Activated CD4-positive, alpha-beta memory T cell treated with anti-CD3 and anti-CD28 coated beads for 36 hours (primary cell): ENCODE results near the gene DNAI1. TPM values are rescaled to one million over a fixed set of nuclear protein-coding genes. Genes with fewer than 3 reads are reported as not detected.
"Not testable (repeated sequence)": the region's sequence is repeated elsewhere in the genome, so short reads cannot be mapped to it uniquely, and the experiment has no call there.

ENCODE experiments used
- CTCF ChIA-PET: fragments of 350-600 bp; sonication (Branson Sonifier 250); formaldehyde crosslinking; loops from one replicate; lab custom pipeline; 2021; ENCODE audit warnings: antibody characterized with exemption, inconsistent platforms; lab: Charles Lee
- POLR2A ChIA-PET: fragments of 350-600 bp; sonication (Branson Sonifier 250); formaldehyde crosslinking; loops from one replicate; lab custom pipeline; 2021; ENCODE audit warnings: antibody characterized with exemption; lab: Charles Lee
- DNase-seq: peaks from one replicate; pipeline ENCODE4 v3.0.0-alpha.2; 2020
- H3K27ac Mint-ChIP-seq: one replicate; pipeline ENCODE4 v1.8.0; 2021; ENCODE audit warnings: mixed read lengths
- H3K27me3 Mint-ChIP-seq: one replicate; pipeline ENCODE4 v1.8.0; 2021; ENCODE audit warnings: mixed read lengths
- H3K36me3 Mint-ChIP-seq: one replicate; pipeline ENCODE4 v1.8.0; 2021; ENCODE audit warnings: mixed read lengths
- H3K4me1 Mint-ChIP-seq: one replicate; pipeline ENCODE4 v1.8.0; 2021; ENCODE audit warnings: low read depth, mixed read lengths
- H3K4me3 Mint-ChIP-seq: one replicate; pipeline ENCODE4 v1.8.0; 2021; ENCODE audit warnings: mild to moderate bottlenecking, mixed read lengths
- H3K9me3 Mint-ChIP-seq: one replicate; pipeline ENCODE4 v1.8.0; 2021; ENCODE audit warnings: mixed read lengths
- intact Hi-C: fragments of 100-400 bp; cut with micrococcal nuclease; formaldehyde crosslinking; loops from one replicate; pipeline ENCODE4 v1.15.1; 2023
- total RNA-seq, 2 experiments: library from RNA; stranded (reverse); gene quantifications; one replicate each; pipeline ENCODE4 v1.2.3, GENCODE V29; 2021

Gene DNAI1
- total RNA-seq, 2 experiments from 2014 or later: 0.19 to 0.69 TPM

- DNase-seq: no peak
- Mint-ChIP-seq H3K4me1 (peaks cover 16% of the 10 kb centered on the region), H3K9me3 (no peaks in the 10 kb centered on the region), H3K27ac (no peak overlapping the region), H3K36me3 (no peaks in the 10 kb centered on the region), H3K27me3 (peaks cover 5% of the 10 kb centered on the region), H3K4me3 (no peak overlapping the region)
- intact Hi-C loops: loop anchor here (2.0 kb wide), 1 partner anchor 66 kb away; no protein-coding TSS in a partner anchor
- ChIA-PET POLR2A (no interaction called here), CTCF (interaction anchor here (0.8 to 2.2 kb wide), 7 partner anchors 22 to 120 kb away, joined by 3 to 13 read pairs (median 4); partner anchors contain the start of gene RPP25L)
Measured at GRCh38 chr9:34524349-34524748, 65.7 kb downstream of the DNAI1 start.

GRCh38 chr9:34526026-34526425 is 67.4 kb downstream of the DNAI1 start:
- no peak overlapping the region for H3K4me3 Mint-ChIP-seq
- intact Hi-C loops: no loop called here
- DNase-seq: no peak
- CTCF ChIA-PET: interaction anchor here (0.8 kb wide), 1 partner anchor 122 kb away, joined by 3 read pairs; no protein-coding TSS in a partner anchor
- peaks cover 15% of the 10 kb centered on the region for H3K27me3 Mint-ChIP-seq
- H3K4me1 Mint-ChIP-seq: peaks cover 16% of the 10 kb centered on the region
- no peak overlapping the region for H3K27ac Mint-ChIP-seq
- no peaks in the 10 kb centered on the region for H3K9me3 Mint-ChIP-seq
- POLR2A ChIA-PET: no interaction called here
- H3K36me3 Mint-ChIP-seq: no peaks in the 10 kb centered on the region

- H3K36me3 Mint-ChIP-seq, DNase-seq, H3K9me3 Mint-ChIP-seq, POLR2A ChIA-PET, H3K27ac Mint-ChIP-seq, H3K4me1 Mint-ChIP-seq, H3K4me3 Mint-ChIP-seq, CTCF ChIA-PET, intact Hi-C loops: not testable (repeated sequence)
- peaks cover 28% of the 10 kb centered on the region for H3K27me3 Mint-ChIP-seq
Measured at GRCh38 chr9:34532041-34532440, 73.4 kb downstream of the DNAI1 start.

GRCh38 chr9:34536685-34537084 is 78.1 kb downstream of the DNAI1 start:
- ChIA-PET POLR2A (no interaction called here), CTCF (interaction anchor here (0.6 to 1.0 kb wide), 2 partner anchors 67 to 133 kb away, joined by 3 read pairs; no protein-coding TSS in a partner anchor)
- H3K9me3 Mint-ChIP-seq: no peaks in the 10 kb centered on the region
- no peaks in the 10 kb centered on the region for H3K36me3 Mint-ChIP-seq
- no peak overlapping the region for H3K4me3 Mint-ChIP-seq
- no peak overlapping the region for H3K27ac Mint-ChIP-seq
- H3K27me3 Mint-ChIP-seq: peaks cover 20% of the 10 kb centered on the region
- intact Hi-C loops: no loop called here
- no peak for DNase-seq
- no peaks in the 10 kb centered on the region for H3K4me1 Mint-ChIP-seq

GRCh38 chr9:34540827-34541226 is 82.2 kb downstream of the DNAI1 start:
- no peak overlapping the region for H3K4me3 Mint-ChIP-seq
- H3K27ac Mint-ChIP-seq: no peak overlapping the region
- H3K36me3 Mint-ChIP-seq: no peaks in the 10 kb centered on the region
- H3K27me3 Mint-ChIP-seq: peaks cover 10% of the 10 kb centered on the region
- no peak for DNase-seq
- POLR2A ChIA-PET: interaction anchor here (1.1 kb wide), 1 partner anchor 58 kb away, joined by 3 read pairs; no protein-coding TSS in a partner anchor
- CTCF ChIA-PET: no interaction called here
- H3K4me1 Mint-ChIP-seq: no peaks in the 10 kb centered on the region
- intact Hi-C loops: no loop called here
- no peaks in the 10 kb centered on the region for H3K9me3 Mint-ChIP-seq

- CTCF ChIA-PET: interaction anchor here (0.6 kb wide), 1 partner anchor 138 kb away, joined by 3 read pairs; no protein-coding TSS in a partner anchor
- no peaks in the 10 kb centered on the region for H3K36me3 Mint-ChIP-seq
- POLR2A ChIA-PET: no interaction called here
Measured at GRCh38 chr9:34541540-34541939, 82.9 kb downstream of the DNAI1 start.

GRCh38 chr9:34544035-34544434 is 85.4 kb downstream of the DNAI1 start:
- no peaks in the 10 kb centered on the region for H3K36me3 Mint-ChIP-seq
- no peaks in the 10 kb centered on the region for H3K9me3 Mint-ChIP-seq
- DNase-seq: no peak
- H3K27ac Mint-ChIP-seq: no peak overlapping the region
- intact Hi-C loops: no loop called here
- ChIA-PET POLR2A (no interaction called here), CTCF (interaction anchor here (1.3 kb wide), 1 partner anchor 140 kb away, joined by 4 read pairs; no protein-coding TSS in a partner anchor)
- peaks cover 11% of the 10 kb centered on the region for H3K27me3 Mint-ChIP-seq
- no peaks in the 10 kb centered on the region for H3K4me1 Mint-ChIP-seq
- no peak overlapping the region for H3K4me3 Mint-ChIP-seq

More at GRCh38 chr9:34541540-34541939, 82.9 kb downstream of the DNAI1 start:
- peaks cover 9% of the 10 kb centered on the region for H3K27me3 Mint-ChIP-seq
- DNase-seq: no peak
- H3K4me3 Mint-ChIP-seq: no peak overlapping the region
- intact Hi-C loops: no loop called here
- no peaks in the 10 kb centered on the region for H3K9me3 Mint-ChIP-seq
- no peaks in the 10 kb centered on the region for H3K4me1 Mint-ChIP-seq
- no peak overlapping the region for H3K27ac Mint-ChIP-seq

- Mint-ChIP-seq H3K4me3 (no peak overlapping the region), H3K36me3 (no peaks in the 10 kb centered on the region), H3K9me3 (no peaks in the 10 kb centered on the region), H3K27ac (no peak overlapping the region), H3K27me3 (peaks cover 11% of the 10 kb centered on the region), H3K4me1 (no peaks in the 10 kb centered on the region)
- POLR2A ChIA-PET: no interaction called here
- DNase-seq: no peak
- intact Hi-C loops: no loop called here
- CTCF ChIA-PET: interaction anchor here (1.3 to 2.9 kb wide), 2 partner anchors 46 to 141 kb away, joined by 4 to 30 read pairs; no protein-coding TSS in a partner anchor
Measured at GRCh38 chr9:34545497-34545896, 86.9 kb downstream of the DNAI1 start.

GRCh38 chr9:34546102-34546833 is 87.7 kb downstream of the DNAI1 start:
- intact Hi-C loops: loop anchor here (2.0 kb wide), 1 partner anchor 109 kb away; no protein-coding TSS in a partner anchor
- POLR2A ChIA-PET: no interaction called here
- peaks cover 11% of the 10 kb centered on the region for H3K27me3 Mint-ChIP-seq
- H3K9me3 Mint-ChIP-seq: no peaks in the 10 kb centered on the region
- H3K4me1 Mint-ChIP-seq: no peaks in the 10 kb centered on the region
- no peak for DNase-seq
- H3K27ac Mint-ChIP-seq: no peak overlapping the region
- H3K36me3 Mint-ChIP-seq: no peaks in the 10 kb centered on the region
- no peak overlapping the region for H3K4me3 Mint-ChIP-seq
- CTCF ChIA-PET: interaction anchor here (0.7 to 2.9 kb wide), 9 partner anchors 22 to 143 kb away, joined by 3 to 30 read pairs (median 5); partner anchors contain the start of gene ENHO

GRCh38 chr9:34546834-34547827 is 88.5 kb downstream of the DNAI1 start:
- H3K27ac Mint-ChIP-seq: no peak overlapping the region
- H3K27me3 Mint-ChIP-seq: peaks cover 9% of the 10 kb centered on the region
- no peaks in the 10 kb centered on the region for H3K4me1 Mint-ChIP-seq
- peak; percentile 77 for DNase-seq
- POLR2A ChIA-PET: no interaction called here
- H3K36me3 Mint-ChIP-seq: no peaks in the 10 kb centered on the region
- H3K4me3 Mint-ChIP-seq: no peak overlapping the region
- no peaks in the 10 kb centered on the region for H3K9me3 Mint-ChIP-seq
- intact Hi-C loops: loop anchor here (2.0 kb wide), 1 partner anchor 110 kb away; no protein-coding TSS in a partner anchor
- CTCF ChIA-PET: interaction anchor here (0.7 to 2.9 kb wide), 18 partner anchors 14 to 143 kb away, joined by 3 to 30 read pairs (median 5); partner anchors contain the start of genes DCTN3, ENHO and RPP25L

GRCh38 chr9:34547960-34548611 is 89.5 kb downstream of the DNAI1 start:
- CTCF ChIA-PET: interaction anchor here (0.6 to 2.9 kb wide), 15 partner anchors 13 to 144 kb away, joined by 3 to 30 read pairs (median 5); partner anchors contain the start of genes CNTFR, DCTN3 and RPP25L
- H3K27me3 Mint-ChIP-seq: peaks cover 9% of the 10 kb centered on the region
- H3K36me3 Mint-ChIP-seq: no peaks in the 10 kb centered on the region
- H3K4me3 Mint-ChIP-seq: no peak overlapping the region
- intact Hi-C loops: loop anchor here (1.0 to 2.0 kb wide), 4 partner anchors 43 to 145 kb away; no protein-coding TSS in a partner anchor
- H3K9me3 Mint-ChIP-seq: no peaks in the 10 kb centered on the region
- POLR2A ChIA-PET: no interaction called here
- DNase-seq: peak; percentile 56
- H3K27ac Mint-ChIP-seq: no peak overlapping the region
- no peaks in the 10 kb centered on the region for H3K4me1 Mint-ChIP-seq
